CD4-positive, alpha-beta T cell treated with Interferon alpha-2 for 1 hour (primary cell): ENCODE measurements around the gene OR2S2.

ENCODE experiments used
- DNase-seq, 2 donors: peaks; one replicate each; pipeline ENCODE4 v3.0.0-alpha.2; 2020 to 2022

Gene OR2S2

DNA sequence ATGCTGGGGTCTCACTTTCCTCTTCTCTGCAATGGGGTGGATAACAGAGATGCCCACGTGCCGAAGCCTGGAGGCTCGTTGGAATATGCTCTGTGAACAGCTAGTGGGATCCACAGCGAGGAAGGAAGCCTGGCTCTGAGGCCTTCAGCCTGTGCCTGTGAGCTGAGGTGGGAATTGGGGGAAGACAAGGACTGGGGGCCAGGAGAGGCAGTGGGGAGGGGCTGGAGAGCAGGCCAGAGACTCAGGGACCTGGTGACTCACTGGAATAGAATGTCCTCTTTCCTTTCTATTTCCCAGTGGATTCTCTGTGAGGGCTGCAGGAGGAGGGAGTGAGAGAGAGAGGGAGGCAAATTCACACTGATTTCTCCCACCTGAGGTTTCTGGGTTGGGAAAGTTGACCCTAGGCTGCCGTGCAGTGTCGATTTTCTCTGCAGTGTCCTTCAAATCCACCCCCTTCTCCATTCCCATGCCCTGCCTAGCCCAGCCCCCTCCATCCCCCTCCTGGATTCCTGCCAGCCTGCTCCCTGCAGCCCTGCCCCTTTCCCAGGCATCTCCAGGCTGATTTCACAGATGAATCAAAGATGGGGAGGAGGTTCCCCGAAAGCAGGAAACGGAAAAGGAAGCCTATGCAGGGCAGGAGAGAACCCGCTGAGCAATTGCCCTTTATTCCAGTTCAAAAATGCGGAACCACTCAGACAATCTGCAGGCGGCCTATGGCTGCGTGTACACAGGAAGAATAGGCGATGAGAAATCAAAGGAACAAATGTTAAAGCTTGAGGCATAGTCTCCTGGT, 50.0 kb downstream of the OR2S2 start:
- DNase-seq: peak; percentile 22 to 24
